Type B pancreatic cell (in vitro differentiated cells): ENCODE measurements around the gene SEC14L3. TPM values are rescaled to one million over a fixed set of nuclear protein-coding genes. Genes with fewer than 3 reads are reported as not detected.
"Not testable (repeated sequence)": the region's sequence is repeated elsewhere in the genome, so short reads cannot be mapped to it uniquely, and the experiment has no call there.

Source experiments
- DNase-seq: peaks from one replicate; pipeline ENCODE4 v3.0.0; 2021; ENCODE audit warnings: mixed read lengths; ENCODE audit not compliant: unreplicated experiment; ENCODE audit errors: extremely low spot score
- H3K27ac Mint-ChIP-seq: 2 replicates; pipeline ENCODE4 v1.8.0; 2021; ENCODE audit warnings: mild to moderate bottlenecking, mixed read lengths
- H3K27me3 Mint-ChIP-seq: 2 replicates; pipeline ENCODE4 v1.8.0; 2021; ENCODE audit warnings: mixed read lengths
- H3K36me3 Mint-ChIP-seq: 2 replicates; pipeline ENCODE4 v1.8.0; 2021; ENCODE audit warnings: mixed read lengths
- H3K4me1 Mint-ChIP-seq: one replicate; pipeline ENCODE4 v1.8.0; 2021; ENCODE audit warnings: mixed read lengths; ENCODE audit not compliant: unreplicated experiment
- H3K4me3 Mint-ChIP-seq: 2 replicates; pipeline ENCODE4 v1.8.0; 2021; ENCODE audit warnings: mild to moderate bottlenecking, mixed read lengths
- H3K9me3 Mint-ChIP-seq: 2 replicates; pipeline ENCODE4 v1.8.0; 2021; ENCODE audit warnings: mixed read lengths
- total RNA-seq: library from RNA; stranded (reverse); gene quantifications from 2 replicates; pipeline ENCODE4 v1.2.1, GENCODE V29; 2021; ENCODE audit warnings: low replicate concordance
- TF ChIP-seq, protein P1 (sequence below): fragments of 200-600 bp; sonication (generic); conservative IDR thresholded peaks from 2 replicates; pipeline ENCODE4 v1.5.0; 2021; ENCODE audit warnings: antibody characterized with exemption, mild to moderate bottlenecking

The SEC14L3 gene
- total RNA-seq, 1 donor from 2014 or later, result not detected

DNA sequence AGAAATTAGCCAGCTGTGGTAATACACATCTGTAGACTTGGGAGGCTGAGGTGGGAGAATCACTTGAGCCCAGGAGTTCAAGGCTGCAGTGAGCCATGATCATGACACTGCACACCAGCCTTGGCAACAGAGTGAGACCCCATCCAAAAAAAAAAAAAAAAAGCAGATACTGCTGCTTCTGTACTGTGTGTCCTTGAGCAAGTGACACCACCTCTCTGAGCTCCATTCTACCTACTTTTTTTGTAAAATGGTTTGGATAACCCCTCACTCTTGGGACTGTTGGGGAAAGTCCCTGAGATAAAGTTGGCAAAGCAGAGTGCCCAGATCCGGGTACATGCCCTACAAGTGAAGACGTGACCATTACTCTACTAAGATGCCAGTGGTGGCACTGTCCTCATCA lies 2.7 kb downstream of the SEC14L3 start:
- TF ChIP-seq, protein P1, sequence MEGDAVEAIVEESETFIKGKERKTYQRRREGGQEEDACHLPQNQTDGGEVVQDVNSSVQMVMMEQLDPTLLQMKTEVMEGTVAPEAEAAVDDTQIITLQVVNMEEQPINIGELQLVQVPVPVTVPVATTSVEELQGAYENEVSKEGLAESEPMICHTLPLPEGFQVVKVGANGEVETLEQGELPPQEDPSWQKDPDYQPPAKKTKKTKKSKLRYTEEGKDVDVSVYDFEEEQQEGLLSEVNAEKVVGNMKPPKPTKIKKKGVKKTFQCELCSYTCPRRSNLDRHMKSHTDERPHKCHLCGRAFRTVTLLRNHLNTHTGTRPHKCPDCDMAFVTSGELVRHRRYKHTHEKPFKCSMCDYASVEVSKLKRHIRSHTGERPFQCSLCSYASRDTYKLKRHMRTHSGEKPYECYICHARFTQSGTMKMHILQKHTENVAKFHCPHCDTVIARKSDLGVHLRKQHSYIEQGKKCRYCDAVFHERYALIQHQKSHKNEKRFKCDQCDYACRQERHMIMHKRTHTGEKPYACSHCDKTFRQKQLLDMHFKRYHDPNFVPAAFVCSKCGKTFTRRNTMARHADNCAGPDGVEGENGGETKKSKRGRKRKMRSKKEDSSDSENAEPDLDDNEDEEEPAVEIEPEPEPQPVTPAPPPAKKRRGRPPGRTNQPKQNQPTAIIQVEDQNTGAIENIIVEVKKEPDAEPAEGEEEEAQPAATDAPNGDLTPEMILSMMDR, result no peak
- Mint-ChIP-seq H3K36me3 (no peaks in the 10 kb centered on the region), H3K4me1 (no peaks in the 10 kb centered on the region), H3K9me3 (no peaks in the 10 kb centered on the region), H3K4me3 (no peak overlapping the region), H3K27me3 (peaks cover 45% of the 10 kb centered on the region), H3K27ac (no peak overlapping the region)
- no peak for DNase-seq

DNA sequence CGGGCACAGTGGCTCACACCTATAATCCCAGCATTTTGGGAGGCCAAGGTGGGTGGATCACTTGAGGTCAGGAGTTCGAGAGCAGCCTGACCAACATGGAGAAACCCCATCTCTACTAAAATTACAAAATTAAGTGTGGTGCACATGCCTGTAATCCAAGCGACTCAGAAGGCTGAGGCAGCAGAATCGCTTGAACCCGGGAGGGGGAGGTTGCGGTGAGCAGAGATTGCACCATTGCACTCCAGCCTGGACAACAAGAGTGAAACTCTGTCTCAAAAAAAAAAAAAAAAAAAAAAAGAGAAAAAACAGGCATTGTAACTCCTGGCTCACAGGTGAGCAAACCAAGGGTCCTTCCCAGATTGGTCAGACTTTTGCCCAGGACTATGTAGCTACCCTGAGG lies 11.3 kb downstream of the SEC14L3 start:
- not testable (repeated sequence) for H3K9me3 Mint-ChIP-seq, H3K4me1 Mint-ChIP-seq, H3K4me3 Mint-ChIP-seq, H3K36me3 Mint-ChIP-seq, H3K27ac Mint-ChIP-seq, DNase-seq
- H3K27me3 Mint-ChIP-seq, result peaks cover 20% of the 10 kb centered on the region

DNA sequence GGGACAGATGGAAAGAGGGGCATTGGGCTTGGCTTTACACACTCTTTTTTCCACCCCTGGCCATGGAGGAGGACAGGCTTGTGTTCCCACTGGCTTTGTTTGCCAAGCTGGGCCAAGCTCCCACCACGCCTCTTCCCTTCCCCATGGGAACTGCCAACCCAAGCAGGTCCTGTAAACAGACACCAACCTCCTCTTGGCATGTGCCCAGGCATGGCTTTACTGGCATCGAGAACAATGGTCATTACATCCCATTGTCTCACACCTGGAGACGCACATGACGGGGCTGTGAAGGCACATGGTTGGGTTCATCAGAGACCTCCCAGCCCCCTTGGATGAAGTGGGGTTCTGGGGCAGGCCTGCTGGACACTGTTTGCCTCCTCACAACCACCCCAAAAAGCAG lies 11.7 kb downstream of the SEC14L3 start:
- H3K27me3 Mint-ChIP-seq, result peaks cover 16% of the 10 kb centered on the region
- no peaks in the 10 kb centered on the region for H3K9me3 Mint-ChIP-seq
- H3K4me1 Mint-ChIP-seq, result no peaks in the 10 kb centered on the region
- TF ChIP-seq, protein P1, result no peak
- H3K4me3 Mint-ChIP-seq, result no peak overlapping the region
- DNase-seq, result no peak
- no peaks in the 10 kb centered on the region for H3K36me3 Mint-ChIP-seq
- no peak overlapping the region for H3K27ac Mint-ChIP-seq

DNA sequence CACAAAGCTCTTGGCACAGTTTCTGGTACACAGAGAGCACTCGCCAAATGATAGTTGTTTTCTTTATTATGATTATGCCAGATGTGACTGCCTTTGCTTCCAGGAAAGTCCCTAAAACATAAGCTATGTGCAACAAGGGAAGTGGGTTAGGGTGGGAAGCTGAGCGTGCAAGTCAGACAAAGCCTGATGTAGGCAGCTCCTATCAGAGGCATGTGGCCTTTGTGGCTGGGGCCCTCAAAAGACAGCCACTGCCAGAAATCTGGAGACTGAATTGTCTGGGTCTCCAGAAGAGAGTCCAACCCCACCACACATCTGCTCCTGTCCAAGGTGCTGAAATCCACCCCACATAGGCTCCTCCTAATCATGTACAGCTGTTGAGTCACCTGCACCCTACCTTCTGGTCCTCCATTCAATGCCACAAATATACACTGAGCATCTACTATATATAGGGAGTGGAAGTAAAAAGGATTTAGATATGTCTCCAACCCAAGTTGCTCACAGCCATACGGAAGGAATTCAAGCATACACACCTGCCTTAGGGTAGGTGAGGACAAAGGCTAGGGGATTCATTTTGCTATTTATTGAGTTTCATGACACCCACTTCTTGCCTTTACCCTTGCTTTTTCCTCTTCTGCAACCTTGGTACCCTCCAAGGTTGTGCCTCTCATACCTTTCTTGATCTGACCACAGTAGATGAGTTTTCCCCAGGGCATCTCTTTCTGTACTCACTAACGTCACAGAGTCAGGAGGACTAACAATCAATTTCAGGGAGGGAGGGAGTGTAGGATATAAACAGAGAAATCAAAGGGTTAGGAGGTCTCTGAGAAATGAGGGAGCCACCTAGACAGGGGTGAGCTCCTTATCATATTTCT lies 12.4 kb downstream of the SEC14L3 start:
- Mint-ChIP-seq H3K27me3 (peaks cover 9% of the 10 kb centered on the region), H3K4me1 (no peaks in the 10 kb centered on the region), H3K27ac (no peak overlapping the region), H3K9me3 (no peaks in the 10 kb centered on the region), H3K36me3 (no peaks in the 10 kb centered on the region), H3K4me3 (no peak overlapping the region)
- TF ChIP-seq, protein P1, result no peak
- no peak for DNase-seq

DNA sequence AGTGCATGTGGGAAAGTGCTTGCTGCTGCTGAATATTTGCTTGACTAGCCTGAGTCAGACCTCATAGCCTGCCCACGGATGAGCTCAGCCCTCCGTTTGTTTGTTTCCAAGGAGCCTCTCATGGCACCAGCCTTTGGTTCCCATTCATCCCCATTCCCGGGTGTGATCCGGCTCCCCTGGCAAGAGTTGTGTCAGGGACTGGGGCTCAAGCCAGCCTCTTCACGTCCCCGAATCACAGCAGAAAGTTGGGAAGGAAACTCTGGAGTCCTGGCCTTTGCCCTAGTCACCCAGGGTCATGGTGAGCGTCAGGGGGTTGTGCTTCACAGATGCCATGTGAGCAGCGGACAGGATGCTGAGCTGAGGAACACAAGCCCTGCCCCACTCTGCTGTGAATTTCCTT lies 13.8 kb downstream of the SEC14L3 start:
- peaks cover 9% of the 10 kb centered on the region for H3K27me3 Mint-ChIP-seq
- H3K36me3 Mint-ChIP-seq, result no peaks in the 10 kb centered on the region
- H3K9me3 Mint-ChIP-seq, result no peaks in the 10 kb centered on the region
- no peak for DNase-seq
- no peak overlapping the region for H3K27ac Mint-ChIP-seq
- no peaks in the 10 kb centered on the region for H3K4me1 Mint-ChIP-seq
- TF ChIP-seq, protein P1, result no peak
- H3K4me3 Mint-ChIP-seq, result no peak overlapping the region

DNA sequence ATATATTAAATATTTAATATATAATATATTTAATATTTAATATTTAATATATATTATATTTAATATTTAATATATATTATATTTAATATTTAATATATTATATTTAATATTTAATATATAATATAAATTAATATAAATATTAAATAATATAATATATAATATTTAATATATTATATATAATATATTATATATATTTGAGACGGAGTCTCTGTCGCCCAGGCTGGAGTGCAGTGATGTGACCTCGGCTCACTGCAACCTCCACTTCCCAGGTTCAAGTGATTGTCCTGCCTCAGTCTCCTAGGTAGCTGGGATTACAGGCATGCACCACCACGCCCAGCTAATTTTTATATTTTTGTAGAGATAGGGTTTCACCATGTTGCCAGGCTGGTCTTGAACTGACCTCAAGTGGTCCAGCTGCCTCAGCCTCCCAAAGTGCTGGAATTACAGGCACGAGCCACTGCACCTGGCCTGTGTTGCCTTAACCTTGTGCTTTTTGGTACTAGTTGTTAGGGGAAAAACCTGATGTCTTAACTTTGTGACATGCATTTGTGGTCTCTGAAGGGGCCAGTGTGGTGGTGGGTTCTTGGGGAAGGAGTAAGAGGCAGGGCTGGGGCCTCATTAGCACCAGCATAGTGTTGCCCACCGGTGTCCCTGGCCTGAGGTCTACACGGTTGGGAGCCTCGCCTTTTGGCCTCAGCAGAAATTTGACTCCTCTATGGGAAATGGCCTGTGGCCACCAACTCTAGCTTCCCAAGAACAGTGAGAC lies 16.6 kb downstream of the SEC14L3 start:
- DNase-seq, result no peak
- no peaks in the 10 kb centered on the region for H3K9me3 Mint-ChIP-seq
- no peak overlapping the region for H3K4me3 Mint-ChIP-seq
- no peaks in the 10 kb centered on the region for H3K36me3 Mint-ChIP-seq
- no peak overlapping the region for H3K27ac Mint-ChIP-seq
- TF ChIP-seq, protein P1, result no peak
- peaks cover 5% of the 10 kb centered on the region for H3K27me3 Mint-ChIP-seq
- peaks cover 3% of the 10 kb centered on the region for H3K4me1 Mint-ChIP-seq
